Ovary (tissue), 9 donors: ENCODE measurements around the gene NAA35. TPM values are rescaled to one million over a fixed set of nuclear protein-coding genes. Genes with fewer than 3 reads are reported as not detected.

Source experiments
- DNase-seq, 5 donors: peaks; one replicate each; pipeline ENCODE4 v3.0.0-alpha.2; 2019 to 2020
- H3K27ac ChIP-seq, 2 donors: fragments of 200-600 bp; one replicate each; pipeline versions ENCODE4 v1.5.1 to v1.8.0; 2019 to 2022
- H3K27me3 ChIP-seq: fragments of 200-600 bp; one replicate; pipeline ENCODE4 v1.8.0; 2022
- H3K36me3 ChIP-seq: fragments of 200-600 bp; sonication (generic); one replicate; pipeline ENCODE4 v1.5.1; 2019
- H3K4me1 ChIP-seq: one replicate; pipeline ENCODE4 v1.8.1; 2013; ENCODE audit warnings: mild to moderate bottlenecking, moderate library complexity; ENCODE audit not compliant: insufficient read depth
- H3K4me3 ChIP-seq: fragments of 200-600 bp; sonication (generic); one replicate; pipeline ENCODE4 v1.5.1; 2017
- H3K9me3 ChIP-seq, 2 donors: fragments of 200-600 bp in 1 of 2; sonication (generic) in 1 of 2; one replicate each; pipeline versions ENCODE4 v1.5.1 to v1.8.1; 2013 to 2019; ENCODE audit warnings: mild to moderate bottlenecking in 1 of 2, moderate library complexity in 1 of 2
- EP300 ChIP-seq: sonication (generic); formaldehyde crosslinking; IDR thresholded peaks from one replicate; pipeline ENCODE4 v1.6.1; 2017; ENCODE audit warnings: antibody characterized with exemption
- POLR2A ChIP-seq: fragments of 450-650 bp; IDR thresholded peaks from one replicate; pipeline ENCODE4 v1.6.1; 2017; ENCODE audit warnings: antibody characterized with exemption, mild to moderate bottlenecking, moderate library complexity
- WGBS, 3 donors: extraction: QIAGEN DNeasy Blood & Tissue Kit in 1 of 3; methylation state at CpG; one replicate each; pipeline versions ENCODE4 v1.1.5 to v1.1.7; 2013 to 2017; 5-methylcytosine and 5-hydroxymethylcytosine counted together
- intact Hi-C, 4 donors: fragments of 100-400 bp; cut with DNase I; formaldehyde crosslinking; loops; one replicate each; pipeline versions ENCODE4 v1.11.0 to v1.15.1; 2022 to 2023
- polyA plus RNA-seq, 2 donors: library from polyadenylated mRNA; stranded (reverse); fragments of 200-250 nt in 1 of 2; fragments of 350-450 nt in 1 of 2; fragmentation: Illumina TruSeq in 1 of 2; extraction: RNeasy Lipid Tissue Mini Kit (QIAGEN cat#74804) in 1 of 2; gene quantifications; one replicate each; pipeline ENCODE4 v1.2.3, GENCODE V29; 2013 to 2014
- total RNA-seq, 7 donors: library from RNA; depleted of rRNA in 2 of 7; stranded (reverse); fragments of >200 nt in 2 of 7; fragmentation: NEBNext Ultra II Directional in 3 of 7; extraction: Animal tissue kit (Norgen Biotek cat#: 25700) in 3 of 7; gene quantifications; one replicate each; pipeline versions ENCODE4 v1.1.0 to v1.2.4, GENCODE V29; 2016 to 2023
- TF ChIP-seq, protein P1 (sequence below), 3 donors: fragments of 450-650 bp in 2 of 3; fragments of 200-600 bp in 1 of 3; IDR thresholded peaks; one replicate each; pipeline versions ENCODE4 v1.5.1 to v1.8.0; 2016 to 2022; ENCODE audit warnings: antibody characterized with exemption in 3 of 3, mild to moderate bottlenecking in 1 of 3
- donor health status: DM: no; HTN: no; CAD: no; lungs with moderate emphysema.
- donor health status: DM: no; HTN: no; CAD: no.
- donor health status: Bipolar disorder and iron deficiency.
- donor health status: DM: yes; HTN: yes; CAD: no.
- donor health status: DM: no; HTN: no; CAD: no.
- donor health status: DM: yes; HTN: yes; CAD: no.

NAA35 gene
- total and polyA plus RNA-seq, 9 donors: 10.6 to 25.5 (median 18.4) TPM

DNA sequence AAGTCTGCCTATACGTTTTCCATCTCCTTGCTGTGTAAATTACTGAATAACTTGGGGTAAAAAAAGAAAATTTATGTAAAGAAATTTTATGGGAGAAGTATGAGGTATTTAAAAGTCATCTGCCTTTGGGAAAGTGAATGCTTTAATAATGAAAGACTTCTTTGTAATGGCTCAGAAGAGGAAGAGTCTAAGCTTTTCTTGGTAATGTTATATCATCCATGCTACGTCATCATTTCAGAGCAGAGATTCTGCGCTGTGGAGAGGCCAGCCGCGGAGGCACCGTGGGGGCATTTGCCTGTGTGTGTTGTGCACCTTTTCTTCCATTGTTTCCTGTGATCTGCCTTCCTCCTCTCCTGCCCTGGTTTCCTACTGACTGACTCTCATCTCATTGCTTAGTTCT lies 80.2 kb downstream of the NAA35 start:
- Histone ChIP-seq H3K4me1 (no peaks in the 10 kb centered on the region), H3K36me3 (no peaks in the 10 kb centered on the region), H3K27me3 (no peaks in the 10 kb centered on the region), H3K27ac (no peak overlapping the region), H3K4me3 (no peak overlapping the region), H3K9me3 (no peaks in the 10 kb centered on the region)
- TF ChIP-seq, protein P1, sequence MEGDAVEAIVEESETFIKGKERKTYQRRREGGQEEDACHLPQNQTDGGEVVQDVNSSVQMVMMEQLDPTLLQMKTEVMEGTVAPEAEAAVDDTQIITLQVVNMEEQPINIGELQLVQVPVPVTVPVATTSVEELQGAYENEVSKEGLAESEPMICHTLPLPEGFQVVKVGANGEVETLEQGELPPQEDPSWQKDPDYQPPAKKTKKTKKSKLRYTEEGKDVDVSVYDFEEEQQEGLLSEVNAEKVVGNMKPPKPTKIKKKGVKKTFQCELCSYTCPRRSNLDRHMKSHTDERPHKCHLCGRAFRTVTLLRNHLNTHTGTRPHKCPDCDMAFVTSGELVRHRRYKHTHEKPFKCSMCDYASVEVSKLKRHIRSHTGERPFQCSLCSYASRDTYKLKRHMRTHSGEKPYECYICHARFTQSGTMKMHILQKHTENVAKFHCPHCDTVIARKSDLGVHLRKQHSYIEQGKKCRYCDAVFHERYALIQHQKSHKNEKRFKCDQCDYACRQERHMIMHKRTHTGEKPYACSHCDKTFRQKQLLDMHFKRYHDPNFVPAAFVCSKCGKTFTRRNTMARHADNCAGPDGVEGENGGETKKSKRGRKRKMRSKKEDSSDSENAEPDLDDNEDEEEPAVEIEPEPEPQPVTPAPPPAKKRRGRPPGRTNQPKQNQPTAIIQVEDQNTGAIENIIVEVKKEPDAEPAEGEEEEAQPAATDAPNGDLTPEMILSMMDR (IDR thresholded peaks at IDR 0.05): no peak
- TF ChIP-seq POLR2A (no peak), EP300 (no peak)
- intact Hi-C loops: no loop called here
- 93 to 94% (median 94%) methylated on average over 6 of the region's 6 CpGs for WGBS, 3 donors
- no peak for DNase-seq

DNA sequence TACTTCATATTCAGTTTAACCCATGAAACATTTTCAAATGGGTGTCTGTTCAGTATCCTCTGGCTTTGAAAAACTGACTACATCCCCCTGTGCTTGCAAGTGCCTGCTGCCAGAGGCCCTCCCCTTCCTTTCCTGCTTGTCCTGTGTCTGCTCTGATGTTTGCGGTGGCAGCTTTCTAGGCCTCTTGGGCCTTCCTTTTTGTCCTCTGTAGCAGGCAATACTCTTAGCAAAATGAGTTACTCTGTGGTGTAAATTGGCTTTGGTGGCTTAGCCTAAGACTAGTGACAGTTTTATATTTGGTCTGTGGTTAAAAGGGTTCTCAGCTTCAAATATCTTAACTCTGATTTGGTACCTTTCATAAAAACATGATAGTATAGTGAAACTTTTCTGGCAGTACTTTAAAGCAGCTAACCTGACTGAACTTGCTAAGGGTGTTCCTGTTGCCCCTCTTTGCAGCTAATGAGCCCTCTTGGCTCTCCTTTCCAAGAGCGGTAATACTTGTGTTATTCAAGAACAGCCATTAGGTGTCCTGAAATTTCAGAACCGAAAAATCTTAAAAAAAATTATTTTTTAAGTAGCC lies 81.8 kb downstream of the NAA35 start:
- TF ChIP-seq POLR2A (no peak), EP300 (no peak)
- TF ChIP-seq, protein P1 (IDR thresholded peaks at IDR 0.05): no peak
- intact Hi-C loops: no loop called here
- Histone ChIP-seq H3K27me3 (no peaks in the 10 kb centered on the region), H3K4me3 (no peak overlapping the region), H3K36me3 (no peaks in the 10 kb centered on the region), H3K4me1 (no peaks in the 10 kb centered on the region), H3K27ac (no peak overlapping the region), H3K9me3 (no peaks in the 10 kb centered on the region)
- no peak for DNase-seq
- WGBS, 3 donors: 59 to 69% (median 67%) methylated on average over 3 of the region's 3 CpGs

DNA sequence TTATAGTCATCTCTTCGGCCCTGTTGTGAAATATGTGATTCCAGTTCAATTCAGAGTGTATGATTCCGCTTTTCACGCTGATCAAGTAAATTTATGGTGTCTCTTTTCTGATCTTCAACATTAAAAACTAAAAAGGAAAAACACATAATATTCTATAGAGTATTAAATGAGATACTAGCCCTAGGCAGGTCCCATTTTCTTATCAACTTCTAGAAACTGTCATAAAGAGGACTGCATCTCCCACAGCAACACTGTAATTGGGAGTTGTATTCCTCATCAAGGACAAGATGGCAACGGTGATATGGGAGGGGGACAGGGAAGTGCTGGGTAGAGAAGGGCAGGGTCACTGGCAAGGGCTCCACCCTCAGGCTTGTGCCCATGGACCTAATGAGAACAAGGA lies 86.8 kb downstream of the NAA35 start:
- intact Hi-C loops: no loop called here

DNA sequence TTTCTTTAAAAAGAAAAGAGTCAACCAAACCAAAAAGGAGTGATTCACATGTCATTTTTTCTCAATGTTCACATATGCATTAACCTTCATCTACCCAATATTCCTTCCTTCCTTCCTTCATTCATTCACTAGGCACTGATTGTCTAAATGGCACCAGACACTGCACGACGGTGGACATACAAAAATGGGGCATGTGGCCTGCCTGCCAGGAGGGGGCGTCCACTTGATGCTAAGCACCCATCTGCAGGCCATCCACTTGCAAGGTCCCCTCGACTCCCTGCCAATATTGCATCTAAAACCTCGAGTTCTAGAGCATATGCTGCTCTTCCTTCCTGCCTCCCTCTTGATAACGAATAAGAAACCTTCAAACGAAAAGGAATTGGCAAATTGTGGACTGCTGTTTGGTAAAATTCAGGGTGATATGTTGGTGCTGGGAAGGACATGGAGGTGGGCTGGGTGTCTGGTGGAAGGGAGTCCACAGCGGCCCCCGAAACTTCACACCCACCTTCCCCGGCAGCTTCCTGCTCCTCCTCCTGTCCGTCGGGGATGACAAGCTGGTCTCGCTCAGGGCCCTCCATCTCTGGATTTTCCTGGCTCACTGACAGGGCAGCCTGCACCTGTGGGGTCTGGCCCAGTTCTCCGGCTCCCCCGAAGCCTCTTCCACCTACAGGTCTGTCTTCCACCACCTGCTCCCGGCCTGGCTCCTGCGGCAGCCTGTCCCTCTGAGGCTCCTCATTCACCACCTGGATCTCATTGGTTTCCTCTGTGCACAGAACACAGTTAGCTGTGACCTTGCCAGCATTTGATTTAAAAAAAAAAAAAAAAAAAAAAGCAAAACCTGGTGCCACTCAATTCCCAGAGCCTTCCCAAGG lies 94.2 kb downstream of the NAA35 start:
- no peak for DNase-seq
- Histone ChIP-seq H3K27me3 (no peaks in the 10 kb centered on the region), H3K4me3 (no peak overlapping the region), H3K4me1 (no peaks in the 10 kb centered on the region), H3K36me3 (no peaks in the 10 kb centered on the region), H3K9me3 (no peaks in the 10 kb centered on the region), H3K27ac (no peak overlapping the region)
- intact Hi-C loops: loop anchor here in 1 of 4 donors (5.0 kb wide), 1 partner anchor 198 kb away; no protein-coding TSS in a partner anchor
- TF ChIP-seq, protein P1 (IDR thresholded peaks at IDR 0.05): no peak
- TF ChIP-seq EP300 (no peak), POLR2A (no peak)
- WGBS, 3 donors: 66 to 71% (median 70%) methylated on average over 17 of the region's 17 CpGs

More for the DNA sequence above, 86.8 kb downstream of the NAA35 start:
- Histone ChIP-seq H3K4me1 (no peaks in the 10 kb centered on the region), H3K9me3 (no peaks in the 10 kb centered on the region), H3K36me3 (no peaks in the 10 kb centered on the region), H3K27ac (no peak overlapping the region), H3K4me3 (no peak overlapping the region), H3K27me3 (no peaks in the 10 kb centered on the region)
- DNase-seq: no peak
- 94 to 95% (median 95%) methylated on average over 4 of the region's 4 CpGs for WGBS, 3 donors
- TF ChIP-seq POLR2A (no peak), EP300 (no peak)
- TF ChIP-seq, protein P1 (IDR thresholded peaks at IDR 0.05): no peak
